ENCODE measurements around the gene TMCC1. TPM values are rescaled to one million over a fixed set of nuclear protein-coding genes. Genes with fewer than 3 reads are reported as not detected.
"Not testable (repeated sequence)": the region's sequence is repeated elsewhere in the genome, so short reads cannot be mapped to it uniquely, and the experiment has no call there.

Gene TMCC1
- total RNA-seq, 1 donor from 2014 or later: 25.9 TPM

DNA sequence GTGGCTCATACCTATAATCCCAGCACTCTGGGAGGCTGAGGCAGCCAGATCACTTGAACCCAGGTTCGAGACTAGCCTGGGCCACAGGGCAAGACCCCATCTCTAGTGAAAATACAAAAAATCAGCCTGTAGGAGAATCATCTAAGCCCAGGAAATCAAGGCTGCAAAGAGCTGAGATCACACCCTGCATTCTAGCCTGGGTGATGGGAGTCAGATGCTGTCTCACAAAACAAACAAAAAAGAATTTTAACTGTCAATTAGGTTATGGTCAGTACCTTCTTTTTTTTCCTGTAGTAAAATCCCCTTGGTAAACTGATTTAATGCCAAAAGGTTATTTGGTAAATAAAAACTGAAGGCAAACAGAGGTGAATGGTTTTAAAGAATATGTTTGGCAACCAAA, 29.0 kb downstream of the TMCC1 start:
- intact Hi-C loops (cut with micrococcal nuclease): no loop called here
- TF ChIP-seq, protein P1, sequence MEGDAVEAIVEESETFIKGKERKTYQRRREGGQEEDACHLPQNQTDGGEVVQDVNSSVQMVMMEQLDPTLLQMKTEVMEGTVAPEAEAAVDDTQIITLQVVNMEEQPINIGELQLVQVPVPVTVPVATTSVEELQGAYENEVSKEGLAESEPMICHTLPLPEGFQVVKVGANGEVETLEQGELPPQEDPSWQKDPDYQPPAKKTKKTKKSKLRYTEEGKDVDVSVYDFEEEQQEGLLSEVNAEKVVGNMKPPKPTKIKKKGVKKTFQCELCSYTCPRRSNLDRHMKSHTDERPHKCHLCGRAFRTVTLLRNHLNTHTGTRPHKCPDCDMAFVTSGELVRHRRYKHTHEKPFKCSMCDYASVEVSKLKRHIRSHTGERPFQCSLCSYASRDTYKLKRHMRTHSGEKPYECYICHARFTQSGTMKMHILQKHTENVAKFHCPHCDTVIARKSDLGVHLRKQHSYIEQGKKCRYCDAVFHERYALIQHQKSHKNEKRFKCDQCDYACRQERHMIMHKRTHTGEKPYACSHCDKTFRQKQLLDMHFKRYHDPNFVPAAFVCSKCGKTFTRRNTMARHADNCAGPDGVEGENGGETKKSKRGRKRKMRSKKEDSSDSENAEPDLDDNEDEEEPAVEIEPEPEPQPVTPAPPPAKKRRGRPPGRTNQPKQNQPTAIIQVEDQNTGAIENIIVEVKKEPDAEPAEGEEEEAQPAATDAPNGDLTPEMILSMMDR (IDR thresholded peaks at IDR 0.05): no peak
- ATAC-seq (ENCODE audit: low read depth): no peak
- DNase-seq: no peak
- Mint-ChIP-seq H3K9me3 (no peaks in the 10 kb centered on the region), H3K4me1 (no peaks in the 10 kb centered on the region), H3K4me3 (no peak overlapping the region), H3K27me3 (no peaks in the 10 kb centered on the region), H3K36me3 (ENCODE audit: low read depth) (peaks cover 39% of the 10 kb centered on the region), H3K27ac (no peak overlapping the region)
- POLR2A ChIA-PET: no interaction called here
- CTCF ChIA-PET: no interaction called here

DNA sequence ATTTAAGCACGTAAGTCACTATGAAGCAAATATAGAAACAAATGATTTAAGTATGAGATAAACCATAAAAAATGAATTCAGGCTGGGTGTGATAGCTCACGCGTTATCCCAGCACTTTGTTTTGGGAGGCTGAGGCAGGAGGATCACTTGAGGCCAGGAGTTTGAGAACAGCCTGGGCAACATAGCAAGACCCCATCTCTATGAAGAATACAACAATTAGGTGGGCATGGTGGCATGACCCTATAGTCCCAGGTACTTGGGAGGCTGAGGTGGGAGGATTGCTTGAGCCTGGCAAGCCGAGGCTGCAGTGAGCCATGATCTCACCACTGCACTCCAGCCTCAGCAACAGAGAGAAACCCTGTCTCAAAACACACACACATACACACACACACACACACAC, 34.2 kb downstream of the TMCC1 start:
- Mint-ChIP-seq H3K36me3 (ENCODE audit: low read depth) (peaks cover 47% of the 10 kb centered on the region), H3K9me3 (no peaks in the 10 kb centered on the region), H3K4me3 (no peak overlapping the region), H3K4me1 (peaks cover 10% of the 10 kb centered on the region), H3K27ac (no peak overlapping the region), H3K27me3 (no peaks in the 10 kb centered on the region)
- TF ChIP-seq, protein P1 (IDR thresholded peaks at IDR 0.05): no peak
- POLR2A ChIA-PET: no interaction called here
- CTCF ChIA-PET: no interaction called here
- ATAC-seq (ENCODE audit: low read depth) (no peak), DNase-seq (no peak)
- intact Hi-C loops (cut with micrococcal nuclease): no loop called here

DNA sequence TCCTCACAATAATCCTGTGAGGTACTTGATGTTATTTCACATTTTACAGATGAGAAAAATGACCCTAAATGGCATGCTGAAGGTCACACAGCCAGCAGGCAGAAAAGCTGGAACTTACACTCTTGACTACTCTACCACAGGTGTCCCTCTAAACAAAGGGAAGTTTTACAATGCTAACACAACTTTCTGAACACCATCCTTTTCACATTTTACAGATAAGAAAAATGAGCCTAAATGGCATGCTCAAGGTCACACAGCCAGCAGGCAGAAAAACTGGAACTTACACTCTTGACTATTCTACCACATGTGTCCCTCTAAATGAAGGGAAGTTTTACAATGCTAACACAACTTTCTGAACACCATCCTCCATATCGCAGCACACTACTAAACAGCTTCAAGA, 35.6 kb downstream of the TMCC1 start:
- CTCF ChIA-PET: no interaction called here
- intact Hi-C loops (cut with micrococcal nuclease): no loop called here
- Mint-ChIP-seq H3K4me1 (peaks cover 10% of the 10 kb centered on the region), H3K4me3 (no peak overlapping the region), H3K27me3 (no peaks in the 10 kb centered on the region), H3K36me3 (ENCODE audit: low read depth) (peaks cover 43% of the 10 kb centered on the region), H3K27ac (no peak overlapping the region), H3K9me3 (no peaks in the 10 kb centered on the region)
- POLR2A ChIA-PET: no interaction called here
- TF ChIP-seq, protein P1 (IDR thresholded peaks at IDR 0.05): no peak
- DNase-seq (no peak), ATAC-seq (ENCODE audit: low read depth) (no peak)

DNA sequence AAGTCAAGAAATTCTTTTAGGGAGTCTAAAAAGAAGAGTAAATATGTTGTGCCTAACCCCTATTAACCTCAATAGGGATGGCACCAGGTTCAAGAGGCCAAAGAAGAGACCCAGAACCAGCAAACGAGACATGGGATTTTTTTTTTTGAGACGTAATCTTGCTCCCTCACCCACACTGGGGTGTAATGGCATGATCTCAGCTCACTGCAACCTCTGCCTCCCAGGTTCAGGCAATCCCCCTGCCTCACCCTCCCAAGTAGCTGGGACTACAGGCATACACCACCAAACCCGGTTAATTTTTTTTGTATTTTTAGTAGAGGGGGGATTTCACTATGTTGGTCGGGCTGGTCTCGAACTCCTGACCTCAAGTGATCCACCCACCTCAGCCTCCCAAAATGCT, 36.7 kb downstream of the TMCC1 start:
- ATAC-seq (ENCODE audit: low read depth); H3K27me3 Mint-ChIP-seq; POLR2A ChIA-PET; DNase-seq; H3K9me3 Mint-ChIP-seq; H3K4me3 Mint-ChIP-seq; intact Hi-C loops (cut with micrococcal nuclease); H3K27ac Mint-ChIP-seq: not testable (repeated sequence)
- Mint-ChIP-seq H3K36me3 (ENCODE audit: low read depth) (peaks cover 35% of the 10 kb centered on the region), H3K4me1 (peaks cover 10% of the 10 kb centered on the region)
- CTCF ChIA-PET: interaction anchor here (1.2 kb wide), 1 partner anchor 27 kb away, joined by 3 read pairs; no protein-coding TSS in a partner anchor

DNA sequence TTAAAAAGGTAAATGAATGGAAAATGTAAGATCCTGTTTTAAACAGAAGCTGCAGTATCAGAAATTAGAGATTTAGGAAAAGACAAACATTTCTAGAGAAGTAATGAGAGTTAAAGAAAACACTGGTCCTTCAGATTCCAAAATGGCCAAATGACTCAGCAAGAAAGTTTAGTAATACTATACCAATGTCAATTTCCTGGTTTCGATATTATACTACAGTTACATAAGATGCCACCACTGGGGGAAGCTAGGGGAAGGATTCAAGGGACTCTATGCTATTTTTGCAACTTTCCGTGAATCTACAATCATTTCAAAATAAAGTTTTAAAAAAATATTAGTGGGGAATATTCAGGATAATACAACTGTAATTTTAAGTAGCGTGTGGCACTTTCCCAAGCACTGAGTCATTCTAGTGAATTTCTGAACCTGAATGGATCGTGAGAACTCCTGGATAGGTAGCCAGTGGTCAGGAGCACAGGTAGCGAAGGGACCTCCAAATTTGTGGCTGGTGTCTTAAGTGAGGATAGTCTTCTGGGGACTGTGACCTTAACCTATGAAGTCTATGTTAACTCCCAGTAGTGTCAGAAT, 37.6 kb downstream of the TMCC1 start:
- intact Hi-C loops (cut with micrococcal nuclease): no loop called here
- Mint-ChIP-seq H3K36me3 (ENCODE audit: low read depth) (peaks cover 36% of the 10 kb centered on the region), H3K27ac (no peak overlapping the region), H3K27me3 (no peaks in the 10 kb centered on the region), H3K4me1 (peaks cover 10% of the 10 kb centered on the region), H3K9me3 (no peaks in the 10 kb centered on the region), H3K4me3 (no peak overlapping the region)
- ATAC-seq (ENCODE audit: low read depth) (no peak), DNase-seq (no peak)
- ChIA-PET CTCF (interaction anchor here (1.2 kb wide), 1 partner anchor 26 kb away, joined by 3 read pairs; no protein-coding TSS in a partner anchor), POLR2A (no interaction called here)
- TF ChIP-seq, protein P1 (IDR thresholded peaks at IDR 0.05): no peak

Data from activated B cell treated with CpG ODN at 0.5 μM for 24 hours (primary cell).